HG03066 (cell line): Measurements from ENCODE around the gene FRMD4B.

Experiments used
- ATAC-seq: cut with Tn5 transposase; IDR thresholded peaks from one replicate; pipeline ENCODE4 v1.9.1; 2021; ENCODE audit warnings: low read depth; ENCODE audit not compliant: unreplicated experiment

FRMD4B gene

DNA sequence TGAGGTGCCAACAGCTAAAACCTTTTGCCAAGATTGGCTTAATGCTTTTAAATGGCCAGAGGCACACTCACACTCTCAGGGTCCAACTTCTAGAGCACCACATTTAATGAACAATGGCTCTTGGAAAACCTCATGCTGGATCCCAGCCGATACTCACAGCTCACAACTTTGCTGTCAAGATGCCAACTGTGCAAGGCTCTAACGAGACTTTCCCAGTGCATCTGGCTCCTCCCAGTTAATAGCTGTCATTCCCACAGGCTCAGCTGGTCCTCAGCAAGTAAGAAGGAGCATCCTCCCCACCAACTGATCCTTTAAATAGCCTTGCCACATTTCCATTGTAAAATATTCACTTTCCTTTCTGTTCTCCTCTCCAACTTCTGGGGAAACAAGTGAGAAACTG lies 20.3 kb upstream of the FRMD4B start:
- ATAC-seq, result no peak

DNA sequence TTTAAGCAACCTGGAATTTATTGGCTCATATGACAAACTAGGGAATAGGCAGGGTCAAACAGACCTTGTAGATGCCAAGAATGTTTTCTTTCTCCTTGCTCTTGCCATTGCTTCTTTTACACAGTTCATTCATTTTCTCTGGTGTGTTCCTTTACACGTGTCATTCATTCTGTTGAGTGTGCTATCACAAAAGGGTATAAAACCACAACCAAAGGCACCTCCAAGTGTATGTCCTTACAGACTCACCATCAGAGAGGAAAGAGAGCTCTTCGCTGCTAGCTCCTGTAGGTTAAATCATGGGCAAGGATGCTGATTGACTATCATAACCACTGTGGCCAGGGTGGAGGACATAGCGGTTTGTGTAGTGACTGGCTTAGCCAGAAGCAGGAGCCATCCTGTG lies 19.2 kb upstream of the FRMD4B start:
- ATAC-seq, result no peak

DNA sequence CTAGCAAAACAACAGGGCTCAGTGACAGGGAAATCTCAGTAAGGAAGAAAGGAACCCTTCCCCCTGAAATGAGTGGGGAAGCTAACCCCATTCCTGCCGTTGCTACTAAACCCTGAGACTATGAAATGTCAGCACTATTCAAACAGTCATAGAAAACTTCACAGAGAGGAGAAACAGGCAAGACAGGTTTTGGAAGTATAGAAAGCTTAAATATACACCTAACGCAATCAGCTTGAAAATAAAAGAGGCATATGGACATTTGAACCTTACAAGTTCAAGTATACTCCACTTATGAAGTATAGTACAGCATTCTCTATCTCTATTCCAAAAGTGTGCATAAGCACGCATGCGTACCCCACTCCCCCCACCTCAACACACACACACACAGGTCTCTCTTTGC lies 17.6 kb upstream of the FRMD4B start:
- no peak for ATAC-seq

DNA sequence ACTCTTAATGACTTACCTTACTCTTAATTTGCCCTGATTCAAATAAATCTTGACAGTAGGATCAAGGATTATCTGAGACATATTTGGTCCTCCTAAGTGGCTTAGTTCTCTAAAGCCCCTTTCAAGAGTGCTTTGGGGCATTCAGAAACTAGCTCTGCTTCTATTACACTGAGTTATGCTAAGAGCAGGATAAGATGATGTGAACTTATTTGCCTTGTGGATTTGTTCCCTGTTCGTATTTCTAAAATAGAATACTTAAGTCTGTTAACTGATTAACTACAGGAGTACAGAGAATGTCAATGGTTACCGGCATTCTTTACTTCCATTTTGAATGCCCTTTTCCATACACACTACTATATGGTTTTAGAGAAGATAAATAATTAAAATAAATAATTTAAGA lies 14.8 kb upstream of the FRMD4B start:
- no peak for ATAC-seq

DNA sequence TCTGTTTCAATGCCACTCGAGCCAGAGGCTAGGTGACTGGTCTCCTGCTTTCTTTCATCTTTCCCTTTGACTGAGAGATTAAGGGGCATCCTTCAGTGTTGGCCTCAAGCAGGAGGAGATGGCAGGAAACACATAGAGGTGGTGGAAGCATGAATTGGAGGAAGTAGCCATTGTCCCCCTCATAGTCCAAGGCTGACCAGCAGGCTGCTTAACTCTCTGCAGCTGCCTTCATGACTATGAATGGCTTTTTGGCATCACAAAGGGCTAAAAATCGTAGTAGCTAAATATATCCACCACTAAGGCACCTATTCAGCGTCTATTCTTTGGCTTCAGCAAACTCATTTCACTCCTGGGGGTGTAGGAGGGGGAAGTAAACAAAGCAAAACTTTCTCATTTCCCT lies 7.0 kb upstream of the FRMD4B start:
- no peak for ATAC-seq

DNA sequence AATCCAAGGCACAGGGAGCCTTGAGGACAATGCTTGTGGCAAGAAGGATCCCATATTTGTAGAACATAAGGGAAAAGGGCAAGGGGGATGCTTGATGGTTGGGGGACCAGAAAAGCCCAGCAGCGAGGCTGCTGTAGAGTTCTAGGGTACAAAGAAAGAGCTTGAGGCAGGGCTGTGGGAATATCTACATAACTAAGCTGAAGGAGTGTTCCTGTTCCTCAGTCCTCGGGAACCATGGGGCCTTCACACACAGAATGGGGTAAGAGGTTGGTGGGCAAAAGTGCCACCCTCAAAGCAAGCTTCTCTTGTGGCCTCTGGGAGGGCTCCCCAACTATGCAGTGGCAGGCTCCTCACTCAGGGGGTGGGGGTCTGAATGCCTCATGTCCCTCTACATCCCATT lies 6.5 kb upstream of the FRMD4B start:
- ATAC-seq, result no peak

DNA sequence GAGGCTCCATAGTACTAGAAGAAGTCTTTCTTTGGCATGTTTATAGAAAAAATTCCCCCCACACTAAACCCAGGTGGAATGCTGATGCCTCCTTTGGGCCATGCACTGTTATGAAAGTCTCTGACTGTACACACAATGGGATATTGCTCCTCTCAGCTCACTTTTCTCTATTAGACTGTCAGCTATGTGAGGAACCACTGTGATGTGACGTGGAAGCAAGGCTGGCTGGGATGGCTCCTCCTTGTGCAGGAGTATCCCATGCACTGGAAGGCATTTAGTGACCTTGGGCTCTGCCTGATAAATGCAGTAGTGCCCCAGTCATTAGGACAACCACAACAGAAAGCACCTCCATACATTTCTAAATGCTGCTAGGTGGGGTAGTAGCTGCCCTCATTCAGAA lies 5.7 kb upstream of the FRMD4B start:
- ATAC-seq, result no peak

DNA sequence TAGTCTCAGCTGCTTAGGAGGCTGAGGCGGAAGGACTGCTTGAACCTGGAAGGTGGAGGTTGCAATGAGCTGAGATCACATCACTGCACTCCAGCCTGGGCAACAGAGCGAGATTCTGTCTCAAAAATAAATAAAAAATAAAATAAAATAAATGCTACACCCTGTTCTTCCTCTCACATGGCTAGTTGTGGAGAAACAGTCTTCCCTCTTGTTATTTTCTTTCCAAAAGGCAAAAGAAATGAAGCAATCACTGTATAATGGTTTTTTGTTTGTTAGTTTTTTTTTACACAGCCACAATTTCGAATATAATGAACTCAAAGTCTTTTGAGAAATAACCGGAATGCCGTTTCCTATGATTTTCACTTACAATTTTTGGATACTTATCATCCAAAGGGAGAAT lies 4.9 kb upstream of the FRMD4B start:
- no peak for ATAC-seq

DNA sequence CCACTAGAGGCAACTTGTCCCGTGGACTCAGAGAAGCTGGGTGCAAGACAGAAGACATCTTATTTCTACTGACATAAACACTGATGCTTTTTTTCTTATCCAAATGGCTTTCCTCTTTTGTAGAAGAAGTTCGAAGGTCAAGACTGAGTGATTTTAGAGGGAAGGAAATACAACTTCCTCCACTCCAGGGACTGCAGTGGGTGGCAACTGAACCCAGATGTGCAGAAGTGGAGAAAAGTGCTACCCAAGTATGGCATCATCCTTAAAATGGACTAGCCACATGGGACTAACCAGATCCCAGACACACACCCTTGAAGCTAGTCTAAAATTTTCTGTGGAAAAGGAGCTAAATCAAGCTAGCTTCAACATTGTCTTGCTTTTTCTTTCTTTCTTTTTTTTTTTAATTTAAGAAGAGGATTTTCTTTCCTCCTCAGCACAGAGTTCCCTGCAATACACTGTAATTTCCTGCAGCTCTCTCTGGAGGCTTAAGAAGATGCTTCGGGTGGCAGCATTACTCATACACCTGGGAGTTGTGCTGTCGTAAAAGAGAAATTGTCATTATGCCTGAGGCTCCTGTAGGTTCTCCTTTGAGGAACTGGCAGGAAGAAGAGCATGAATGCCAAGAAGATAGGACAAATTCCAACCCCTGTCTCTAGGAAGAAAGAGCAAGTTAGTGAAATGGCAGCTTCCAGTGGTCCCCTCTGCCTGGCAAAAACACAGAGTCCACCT lies 3.8 kb upstream of the FRMD4B start:
- no peak for ATAC-seq

DNA sequence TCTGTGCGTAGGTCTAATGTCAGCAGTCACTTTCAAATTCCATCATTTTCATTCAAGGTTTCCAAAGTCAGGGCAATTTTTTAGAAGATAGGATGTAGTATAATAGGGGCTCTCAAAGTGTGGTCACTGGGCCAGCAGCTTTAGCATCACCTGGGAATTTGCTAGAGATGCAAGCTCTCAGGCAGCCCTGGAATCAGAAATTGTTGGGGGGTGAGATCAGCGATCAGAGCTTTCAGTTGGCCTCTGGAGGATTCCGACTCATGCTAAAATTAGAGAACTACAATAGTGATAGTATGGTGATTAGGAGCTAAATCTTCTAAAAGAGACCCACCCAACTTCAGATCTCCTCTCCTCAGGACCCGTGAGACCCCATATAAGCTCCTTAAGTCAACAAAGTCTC lies 2.4 kb upstream of the FRMD4B start:
- ATAC-seq, result no peak

DNA sequence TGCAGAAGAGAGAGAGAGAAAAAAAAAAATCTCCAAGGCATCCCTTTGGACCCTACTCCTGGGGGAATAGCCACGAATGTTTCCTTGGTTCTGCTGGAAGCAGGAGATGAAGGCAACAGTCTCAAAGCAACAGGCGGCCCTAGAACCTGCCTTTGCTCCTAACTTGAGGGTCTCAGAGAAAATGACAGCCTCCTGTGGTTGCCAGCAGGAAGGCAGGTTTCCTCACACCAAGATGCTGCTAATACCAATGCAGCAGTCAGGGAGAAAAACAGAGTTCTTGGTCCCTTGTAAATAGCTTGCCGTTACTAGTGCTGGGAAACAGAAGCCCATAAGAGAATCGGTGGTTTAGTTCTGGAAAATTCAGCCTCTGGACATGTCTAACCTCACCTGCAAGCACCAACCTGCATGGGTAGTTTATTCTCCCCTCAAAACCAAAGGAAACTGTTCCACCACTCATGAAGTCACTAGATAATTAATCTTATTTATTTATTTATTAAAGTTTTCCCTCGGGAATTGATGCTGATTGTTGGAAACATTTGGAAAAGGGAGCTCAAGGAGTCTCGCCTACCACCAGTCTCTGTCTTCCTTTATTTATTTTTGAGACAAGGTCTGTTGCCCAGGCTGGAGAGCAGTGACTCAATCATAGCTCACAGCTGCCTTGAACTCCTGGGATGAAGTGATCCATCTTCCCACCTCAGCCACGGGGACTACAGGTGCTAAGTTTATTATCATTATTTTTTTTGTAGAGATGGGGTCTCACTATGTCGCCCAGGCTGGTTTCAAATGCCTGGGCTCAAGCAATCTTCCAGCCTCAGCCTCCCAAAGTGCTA lies 883 bp upstream of the FRMD4B start:
- ATAC-seq, result no peak

DNA sequence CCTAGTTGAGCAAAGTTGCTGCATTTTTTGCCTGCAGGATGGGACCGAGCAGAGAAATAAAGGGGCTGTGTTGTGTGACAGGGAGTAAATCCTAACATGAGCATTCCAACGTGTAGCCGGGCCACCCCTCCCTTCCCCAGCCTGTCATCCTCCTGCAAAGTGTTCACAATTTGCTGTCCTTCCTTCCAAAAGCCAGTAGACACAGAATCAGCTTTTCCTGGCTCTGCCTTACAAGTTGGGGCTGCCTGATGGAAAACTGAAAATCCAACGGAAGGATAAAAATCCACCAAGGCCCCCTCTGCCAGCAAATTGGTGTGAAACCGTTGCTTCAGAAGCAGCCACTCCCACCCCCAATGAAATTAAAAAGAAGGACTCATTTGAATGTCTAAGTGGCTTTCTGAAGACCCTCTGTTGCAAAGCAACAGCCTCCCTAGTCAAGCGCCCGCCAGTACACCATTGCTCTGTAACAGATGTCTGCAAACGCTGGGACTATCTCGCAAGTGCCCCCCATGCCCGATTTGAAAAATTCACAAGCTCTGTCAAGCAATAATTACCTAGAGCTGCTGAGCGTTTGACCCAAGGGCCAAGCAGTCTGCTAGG lies 665 bp downstream of the FRMD4B start:
- ATAC-seq, result no peak

DNA sequence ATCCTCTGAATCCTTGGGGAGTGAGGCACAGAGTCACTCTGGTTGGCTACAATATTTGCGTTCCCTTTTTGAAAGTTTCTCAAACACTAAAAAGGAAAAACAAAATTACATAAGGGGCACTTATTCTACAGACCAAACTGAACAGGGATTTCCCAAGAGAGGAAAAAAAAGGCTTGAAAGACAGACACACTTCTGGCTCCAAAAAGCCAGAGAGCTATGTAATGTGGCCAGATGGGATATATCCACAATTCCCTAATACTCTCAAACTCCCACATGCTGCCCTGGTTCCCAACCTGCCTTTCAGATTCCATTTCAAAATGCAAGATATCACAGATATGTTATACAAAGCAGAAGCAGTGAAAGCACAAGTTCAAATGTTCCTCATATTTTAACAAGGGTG lies 1.6 kb downstream of the FRMD4B start:
- no peak for ATAC-seq

DNA sequence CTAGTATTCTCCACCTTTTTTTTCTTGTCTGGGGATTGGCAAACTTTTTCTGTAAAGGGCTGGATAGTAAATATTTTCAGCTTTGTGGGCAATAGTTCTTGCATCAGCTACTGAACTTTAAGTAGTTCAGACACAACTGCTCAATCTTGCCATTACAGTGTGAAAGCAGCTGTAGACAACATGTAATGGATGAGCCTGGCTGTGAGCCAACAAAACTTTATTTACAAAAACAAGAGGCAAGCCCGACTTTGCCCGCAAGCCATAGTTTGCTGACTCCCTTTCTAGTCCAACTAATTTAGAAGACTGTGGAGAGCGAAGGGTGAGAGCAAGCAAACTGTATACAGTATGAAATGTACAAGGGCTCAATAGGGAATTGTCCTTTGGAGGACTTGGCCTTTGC lies 6.2 kb downstream of the FRMD4B start:
- ATAC-seq, result no peak

DNA sequence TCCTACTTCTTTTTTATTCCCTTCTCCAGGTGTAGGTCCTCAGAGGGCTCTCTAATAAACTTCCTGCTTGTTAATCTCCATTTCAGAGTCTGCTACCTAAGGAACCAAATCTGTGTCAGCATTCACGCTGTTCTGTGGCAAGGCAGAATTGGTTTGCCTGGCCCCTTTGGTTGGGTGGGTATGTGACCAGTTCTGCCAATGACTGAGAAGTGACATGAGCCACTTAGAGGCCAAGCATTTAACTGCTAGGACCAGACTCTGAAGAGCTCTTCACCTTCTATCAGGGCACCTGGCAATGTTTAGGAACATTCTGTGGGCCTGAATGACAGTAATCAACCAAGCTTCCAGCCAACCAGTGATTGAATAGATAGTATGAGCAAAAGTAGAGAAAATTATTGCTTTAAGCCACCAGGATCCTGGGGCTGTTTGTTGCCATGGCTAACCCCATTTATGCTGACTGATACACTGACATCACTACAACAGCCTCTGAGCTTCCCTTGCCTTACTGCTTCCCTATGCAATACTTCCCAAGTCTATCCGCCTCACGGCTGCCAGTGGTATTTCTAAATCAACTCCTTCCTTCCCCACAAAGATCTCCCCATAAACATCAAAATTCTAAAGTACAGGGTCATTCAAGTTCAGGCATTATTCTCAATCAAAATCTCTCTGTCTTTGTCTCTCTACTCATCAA lies 7.6 kb downstream of the FRMD4B start:
- no peak for ATAC-seq

DNA sequence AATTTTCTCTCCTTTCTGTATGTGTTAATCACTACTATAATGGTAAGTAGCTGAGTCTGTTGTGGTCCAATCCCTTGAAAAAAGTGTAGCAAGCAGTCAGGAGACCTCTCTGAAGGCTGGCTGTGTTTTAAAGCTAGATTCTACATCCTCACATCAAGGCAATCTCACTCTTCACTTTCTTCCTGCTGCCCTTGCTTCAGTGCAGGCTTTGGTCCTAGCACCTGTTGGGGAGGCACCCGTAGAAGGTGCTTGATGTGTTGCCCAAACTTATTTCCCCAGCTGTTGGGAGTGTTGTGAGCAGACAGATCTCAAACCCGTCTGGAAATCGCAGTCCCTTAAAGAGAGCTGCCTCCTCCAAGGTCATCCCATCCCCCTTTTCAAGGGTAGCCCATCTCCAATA lies 8.6 kb downstream of the FRMD4B start:
- ATAC-seq, result no peak

DNA sequence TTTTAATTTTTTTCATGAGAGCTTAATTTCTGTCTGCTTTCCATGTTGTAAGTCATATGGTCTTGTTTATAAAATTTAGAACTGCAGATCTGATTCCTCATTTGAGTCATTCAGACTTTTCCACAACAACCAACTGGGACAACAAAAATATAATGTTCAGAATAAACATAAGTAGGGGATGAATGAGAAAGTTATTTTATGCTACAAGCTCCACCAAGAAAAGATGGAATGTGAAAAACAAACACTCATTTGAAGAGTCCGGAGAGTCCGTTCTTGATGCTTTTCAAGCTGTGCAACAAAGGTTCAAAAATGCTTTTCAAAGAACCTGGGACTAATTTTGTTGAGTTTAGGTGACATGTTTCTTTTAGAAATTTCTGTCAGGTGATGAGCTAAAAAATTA lies 9.2 kb downstream of the FRMD4B start:
- ATAC-seq, result no peak

DNA sequence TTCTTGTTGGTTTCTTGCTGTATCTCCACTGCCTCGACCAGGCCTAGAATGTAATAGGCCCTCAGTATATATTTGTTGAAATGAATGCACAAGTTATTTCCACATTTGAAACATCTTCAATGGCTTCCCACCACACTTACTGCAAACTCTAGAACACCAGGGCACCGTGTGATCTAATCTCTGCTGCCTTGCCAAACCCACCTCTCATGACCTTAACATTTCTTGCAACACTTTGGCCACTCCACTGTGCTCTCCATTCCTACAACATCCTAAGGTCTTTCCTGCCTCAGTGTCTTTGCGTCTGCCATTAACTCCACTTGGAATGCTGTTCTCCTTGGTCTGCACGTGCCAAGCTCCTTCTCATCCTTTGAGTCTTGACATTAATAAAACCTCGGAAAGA lies 14.1 kb downstream of the FRMD4B start:
- ATAC-seq, result no peak

DNA sequence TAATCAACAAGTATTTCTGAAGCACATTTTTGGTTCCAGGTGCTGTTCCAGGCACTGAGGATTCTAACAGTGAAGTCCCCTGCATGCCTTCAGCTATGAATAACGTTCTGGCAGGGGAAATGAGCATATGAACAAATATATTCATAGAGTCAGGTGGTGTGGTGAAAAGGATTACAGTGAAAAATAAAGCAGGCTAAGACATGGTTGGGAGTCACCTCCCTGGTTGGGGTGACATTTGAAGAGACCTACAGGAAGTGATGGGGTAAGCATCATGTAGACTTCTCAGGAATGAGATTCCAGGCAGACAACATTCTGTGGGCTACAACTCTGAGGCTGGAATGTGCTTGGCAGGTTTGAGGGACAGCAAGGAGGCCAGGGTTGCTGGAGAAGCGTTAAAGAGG lies 15.0 kb downstream of the FRMD4B start:
- no peak for ATAC-seq

DNA sequence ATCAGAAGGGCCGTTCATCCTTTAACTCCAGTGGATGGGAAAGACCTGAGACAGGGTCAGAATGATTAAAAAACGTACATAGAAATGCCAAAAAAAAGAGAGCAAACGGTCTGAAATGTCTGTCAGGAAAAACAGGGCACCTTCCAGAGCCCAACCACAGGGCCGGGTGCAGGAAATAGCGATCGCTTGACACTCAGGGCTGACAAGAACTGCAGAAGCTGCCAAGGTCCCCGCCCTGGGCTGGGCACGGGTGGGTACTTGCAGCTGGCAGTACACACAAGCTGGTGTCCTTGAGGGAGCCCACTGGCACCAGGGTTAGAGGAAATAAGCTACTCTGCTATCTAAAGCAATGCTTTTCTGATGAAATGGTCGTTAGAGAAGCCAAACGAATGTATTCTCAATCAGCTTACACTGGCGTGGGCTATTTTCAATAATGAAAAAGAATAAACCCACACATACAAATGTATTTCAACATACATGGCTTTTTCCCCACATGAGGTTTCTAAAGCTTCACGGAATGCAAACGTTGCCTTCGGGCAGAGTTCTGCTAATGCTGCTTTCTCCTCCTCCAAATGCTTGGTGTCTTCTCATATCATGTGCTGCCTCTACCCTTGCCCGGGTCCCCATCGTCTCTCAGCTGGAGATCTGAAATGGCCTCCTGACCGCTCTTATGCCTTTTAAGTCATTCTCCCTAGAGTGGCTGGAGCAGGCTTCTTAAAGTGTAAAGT lies 15.6 kb downstream of the FRMD4B start:
- no peak for ATAC-seq
